CD8-positive, alpha-beta memory T cell (primary cell): ENCODE data around the gene MAGI2. TPM values are rescaled to one million over a fixed set of nuclear protein-coding genes. Genes with fewer than 3 reads are reported as not detected.

ENCODE experiments used
- CTCF ChIA-PET: fragments of 350-600 bp; sonication (Branson Sonifier 250); formaldehyde crosslinking; loops from one replicate; lab custom pipeline; 2021; ENCODE audit warnings: antibody characterized with exemption; lab: Charles Lee
- POLR2A ChIA-PET: fragments of 350-600 bp; sonication (Branson Sonifier 250); formaldehyde crosslinking; loops from one replicate; lab custom pipeline; 2021; ENCODE audit warnings: antibody characterized with exemption; lab: Charles Lee
- DNase-seq, 5 donors: peaks; one replicate each; pipeline versions ENCODE4 v3.0.0 to v3.0.0-alpha.2; 2020 to 2022; ENCODE audit warnings: mixed read lengths in 1 of 5
- H3K27ac ChIP-seq: one replicate; pipeline ENCODE4 v1.7.0; 2013; ENCODE audit warnings: low read depth, mild to moderate bottlenecking, low read length, moderate library complexity
- H3K27me3 ChIP-seq: 2 replicates; pipeline ENCODE4 v1.7.0; 2013; ENCODE audit warnings: low read length, mild to moderate bottlenecking; ENCODE audit not compliant: insufficient read depth, poor library complexity, severe bottlenecking
- H3K36me3 ChIP-seq: 2 replicates; pipeline ENCODE4 v1.7.0; 2013; ENCODE audit warnings: mild to moderate bottlenecking, low read length, moderate library complexity; ENCODE audit not compliant: insufficient read depth
- H3K4me1 ChIP-seq: 2 replicates; pipeline ENCODE4 v1.7.0; 2013; ENCODE audit warnings: mild to moderate bottlenecking, low read length, moderate library complexity; ENCODE audit not compliant: insufficient read depth
- H3K4me3 ChIP-seq: 2 replicates; pipeline ENCODE4 v1.7.0; 2013; ENCODE audit warnings: mild to moderate bottlenecking, low read length
- H3K9me3 ChIP-seq: 2 replicates; pipeline ENCODE4 v1.7.0; 2013; ENCODE audit warnings: mild to moderate bottlenecking, low read length
- H3K27ac Mint-ChIP-seq, 8 donors: one replicate each; pipeline ENCODE4 v1.8.0; 2020 to 2021; ENCODE audit warnings: mixed read lengths in 8 of 8, mild to moderate bottlenecking in 6 of 8, inconsistent platforms in 3 of 8, moderate library complexity in 3 of 8
- H3K27me3 Mint-ChIP-seq, 2 donors: one replicate each; pipeline ENCODE4 v1.8.0; 2020 to 2021; ENCODE audit warnings: mixed read lengths in 2 of 2, mild to moderate bottlenecking in 1 of 2, moderate library complexity in 1 of 2
- H3K36me3 Mint-ChIP-seq, 3 donors: one replicate each; pipeline ENCODE4 v1.8.0; 2020 to 2021; ENCODE audit warnings: mixed read lengths in 3 of 3, inconsistent platforms in 1 of 3, mild to moderate bottlenecking in 1 of 3
- H3K4me1 Mint-ChIP-seq, 3 donors: one replicate each; pipeline ENCODE4 v1.8.0; 2020 to 2021; ENCODE audit warnings: mixed read lengths in 3 of 3, inconsistent platforms in 1 of 3, mild to moderate bottlenecking in 1 of 3
- H3K4me3 Mint-ChIP-seq, 7 donors: one replicate each; pipeline ENCODE4 v1.8.0; 2020 to 2021; ENCODE audit warnings: mixed read lengths in 7 of 7, mild to moderate bottlenecking in 6 of 7, moderate library complexity in 4 of 7, inconsistent platforms in 2 of 7
- H3K9me3 Mint-ChIP-seq, 5 donors: one replicate each; pipeline ENCODE4 v1.8.0; 2020 to 2022; ENCODE audit warnings: mixed read lengths in 5 of 5, mild to moderate bottlenecking in 3 of 5, moderate library complexity in 2 of 5, inconsistent platforms in 1 of 5
- polyA plus RNA-seq: library from polyadenylated mRNA; unstranded; fragments of 300-500 nt; fragmentation: Illumina TruSeq; gene quantifications from one replicate; pipeline ENCODE4 v1.2.3, GENCODE V29; 2021
- total RNA-seq, 2 experiments: library from RNA; stranded (reverse); gene quantifications; one replicate each; pipeline ENCODE4 v1.2.3, GENCODE V29; 2021

MAGI2 gene
- total and polyA plus RNA-seq, 3 experiments from 2014 or later = 0.26 to 0.33 TPM; not detected in 1

- POLR2A ChIA-PET = no interaction called here
- no peaks in the 10 kb centered on the region for H3K36me3 ChIP-seq
- Mint-ChIP-seq H3K4me1 (no peaks in the 10 kb centered on the region), H3K36me3 (no peaks in the 10 kb centered on the region), H3K27me3 (no peaks in the 10 kb centered on the region), H3K9me3 (peaks cover 2 to 16% (median 10%) of the 10 kb centered on the region in 5 donors), H3K4me3 (no peak overlapping the region), H3K27ac (no peak overlapping the region)
- DNase-seq = no peak
- no peaks in the 10 kb centered on the region for H3K27me3 ChIP-seq
- no peaks in the 10 kb centered on the region for H3K9me3 ChIP-seq
- H3K4me1 ChIP-seq = no peaks in the 10 kb centered on the region
- H3K27ac ChIP-seq = no peak overlapping the region
- CTCF ChIA-PET = no interaction called here
- no peak overlapping the region for H3K4me3 ChIP-seq
Observed at GRCh38 chr7:78792006-78792405, 661.5 kb downstream of the MAGI2 start.

- peaks cover 4 to 25% (median 11%) of the 10 kb centered on the region in 5 donors for H3K9me3 Mint-ChIP-seq
- H3K27ac ChIP-seq = no peak overlapping the region
Observed at GRCh38 chr7:78788464-78788863, 665.0 kb downstream of the MAGI2 start.

GRCh38 chr7:78787854-78788253 is 665.6 kb downstream of the MAGI2 start:
- H3K4me1 ChIP-seq = no peaks in the 10 kb centered on the region
- H3K4me1 Mint-ChIP-seq = no peaks in the 10 kb centered on the region
- ChIA-PET POLR2A (no interaction called here), CTCF (no interaction called here)
- H3K27me3 Mint-ChIP-seq = no peaks in the 10 kb centered on the region
- no peaks in the 10 kb centered on the region for H3K27me3 ChIP-seq
- H3K4me3 Mint-ChIP-seq = no peak overlapping the region
- H3K9me3 Mint-ChIP-seq = peaks cover 4 to 29% (median 9%) of the 10 kb centered on the region in 5 donors
- no peaks in the 10 kb centered on the region for H3K36me3 ChIP-seq
- no peak overlapping the region for H3K4me3 ChIP-seq
- no peaks in the 10 kb centered on the region for H3K9me3 ChIP-seq
- no peaks in the 10 kb centered on the region for H3K36me3 Mint-ChIP-seq
- H3K27ac ChIP-seq = no peak overlapping the region
- H3K27ac Mint-ChIP-seq = no peak overlapping the region
- DNase-seq = no peak

More at GRCh38 chr7:78788464-78788863, 665.0 kb downstream of the MAGI2 start:
- Mint-ChIP-seq H3K27ac (no peak overlapping the region), H3K4me1 (no peaks in the 10 kb centered on the region), H3K27me3 (no peaks in the 10 kb centered on the region), H3K4me3 (no peak overlapping the region), H3K36me3 (no peaks in the 10 kb centered on the region)
- DNase-seq = no peak
- Histone ChIP-seq H3K36me3 (no peaks in the 10 kb centered on the region), H3K4me3 (no peak overlapping the region), H3K4me1 (no peaks in the 10 kb centered on the region), H3K27me3 (no peaks in the 10 kb centered on the region), H3K9me3 (no peaks in the 10 kb centered on the region)
- POLR2A ChIA-PET = no interaction called here
- CTCF ChIA-PET = no interaction called here

- Histone ChIP-seq H3K27ac (no peak overlapping the region), H3K27me3 (no peaks in the 10 kb centered on the region), H3K9me3 (no peaks in the 10 kb centered on the region), H3K4me1 (no peaks in the 10 kb centered on the region), H3K36me3 (no peaks in the 10 kb centered on the region), H3K4me3 (no peak overlapping the region)
- no peaks in the 10 kb centered on the region for H3K27me3 Mint-ChIP-seq
- peaks cover 4 to 29% (median 11%) of the 10 kb centered on the region in 5 donors for H3K9me3 Mint-ChIP-seq
- ChIA-PET POLR2A (no interaction called here), CTCF (no interaction called here)
- H3K27ac Mint-ChIP-seq = no peak overlapping the region
- no peak overlapping the region for H3K4me3 Mint-ChIP-seq
- DNase-seq = no peak
- H3K4me1 Mint-ChIP-seq = no peaks in the 10 kb centered on the region
- no peaks in the 10 kb centered on the region for H3K36me3 Mint-ChIP-seq
Observed at GRCh38 chr7:78786055-78786454, 667.4 kb downstream of the MAGI2 start.

GRCh38 chr7:78783179-78783962 is 670.1 kb downstream of the MAGI2 start:
- Mint-ChIP-seq H3K36me3 (no peaks in the 10 kb centered on the region), H3K4me1 (no peaks in the 10 kb centered on the region), H3K27me3 (no peaks in the 10 kb centered on the region), H3K9me3 (peaks cover 0 to 34% (median 11%) of the 10 kb centered on the region in 5 donors), H3K4me3 (no peak overlapping the region), H3K27ac (no peak overlapping the region)
- DNase-seq = no peak
- ChIA-PET POLR2A (no interaction called here), CTCF (no interaction called here)
- Histone ChIP-seq H3K4me1 (no peaks in the 10 kb centered on the region), H3K9me3 (no peaks in the 10 kb centered on the region), H3K4me3 (no peak overlapping the region), H3K27me3 (no peaks in the 10 kb centered on the region), H3K27ac (no peak overlapping the region), H3K36me3 (no peaks in the 10 kb centered on the region)

GRCh38 chr7:78780560-78780959 is 672.9 kb downstream of the MAGI2 start:
- CTCF ChIA-PET = no interaction called here
- DNase-seq = no peak
- no peaks in the 10 kb centered on the region for H3K4me1 ChIP-seq

GRCh38 chr7:78779788-78780187 is 673.7 kb downstream of the MAGI2 start:
- H3K36me3 ChIP-seq = no peaks in the 10 kb centered on the region
- H3K27ac ChIP-seq = no peak overlapping the region

More at GRCh38 chr7:78780560-78780959, 672.9 kb downstream of the MAGI2 start:
- Histone ChIP-seq H3K4me3 (no peak overlapping the region), H3K27ac (no peak overlapping the region), H3K9me3 (no peaks in the 10 kb centered on the region), H3K36me3 (no peaks in the 10 kb centered on the region), H3K27me3 (no peaks in the 10 kb centered on the region)
- H3K27ac Mint-ChIP-seq = no peak overlapping the region
- peaks cover 0 to 20% (median 7%) of the 10 kb centered on the region in 5 donors for H3K9me3 Mint-ChIP-seq
- no peaks in the 10 kb centered on the region for H3K36me3 Mint-ChIP-seq
- H3K4me3 Mint-ChIP-seq = no peak overlapping the region
- H3K4me1 Mint-ChIP-seq = no peaks in the 10 kb centered on the region
- no peaks in the 10 kb centered on the region for H3K27me3 Mint-ChIP-seq
- POLR2A ChIA-PET = no interaction called here

GRCh38 chr7:78777829-78778228 is 675.6 kb downstream of the MAGI2 start:
- Mint-ChIP-seq H3K9me3 (peaks cover 0 to 18% (median 10%) of the 10 kb centered on the region in 5 donors), H3K27ac (no peak overlapping the region), H3K4me1 (no peaks in the 10 kb centered on the region), H3K4me3 (no peak overlapping the region), H3K27me3 (no peaks in the 10 kb centered on the region), H3K36me3 (no peaks in the 10 kb centered on the region)
- Histone ChIP-seq H3K4me3 (no peak overlapping the region), H3K9me3 (no peaks in the 10 kb centered on the region), H3K4me1 (no peaks in the 10 kb centered on the region), H3K27me3 (no peaks in the 10 kb centered on the region), H3K27ac (no peak overlapping the region), H3K36me3 (no peaks in the 10 kb centered on the region)
- ChIA-PET POLR2A (no interaction called here), CTCF (no interaction called here)
- DNase-seq = no peak

More at GRCh38 chr7:78779788-78780187, 673.7 kb downstream of the MAGI2 start:
- no peaks in the 10 kb centered on the region for H3K4me1 Mint-ChIP-seq
- no peaks in the 10 kb centered on the region for H3K4me1 ChIP-seq
- H3K4me3 ChIP-seq = no peak overlapping the region
- no peak overlapping the region for H3K4me3 Mint-ChIP-seq
- H3K9me3 Mint-ChIP-seq = peaks cover 0 to 17% (median 7%) of the 10 kb centered on the region in 5 donors
- H3K27me3 ChIP-seq = no peaks in the 10 kb centered on the region
- H3K9me3 ChIP-seq = no peaks in the 10 kb centered on the region
- H3K27ac Mint-ChIP-seq = no peak overlapping the region
- POLR2A ChIA-PET = no interaction called here
- DNase-seq = no peak
- no peaks in the 10 kb centered on the region for H3K36me3 Mint-ChIP-seq
- CTCF ChIA-PET = no interaction called here
- no peaks in the 10 kb centered on the region for H3K27me3 Mint-ChIP-seq
